Parathyroid adenoma (tissue), 2 donors: ENCODE results near the gene A2M.

Source experiments
- H2AFZ ChIP-seq: fragments of 300-600 bp; sonication (generic); one replicate; pipeline ENCODE4 v1.7.0; 2017; ENCODE audit warnings: antibody characterized with exemption, mild to moderate bottlenecking
- H3K27ac ChIP-seq: fragments of 300-600 bp; sonication (generic); one replicate; pipeline ENCODE4 v1.7.0; 2017
- H3K27me3 ChIP-seq: fragments of 300-600 bp; sonication (generic); one replicate; pipeline ENCODE4 v1.7.0; 2017; ENCODE audit warnings: low read length; ENCODE audit not compliant: control insufficient read depth, insufficient read depth
- H3K36me3 ChIP-seq: fragments of 300-600 bp; sonication (generic); one replicate; pipeline ENCODE4 v1.7.0; 2017; ENCODE audit warnings: low read length; ENCODE audit not compliant: control insufficient read depth, insufficient read depth
- H3K4me1 ChIP-seq: fragments of 300-600 bp; sonication (generic); one replicate; pipeline ENCODE4 v1.7.0; 2017; ENCODE audit warnings: control low read depth
- H3K4me2 ChIP-seq: fragments of 300-600 bp; sonication (generic); one replicate; pipeline ENCODE4 v1.7.0; 2017; ENCODE audit warnings: low read length
- H3K4me3 ChIP-seq: fragments of 300-600 bp; sonication (generic); one replicate; pipeline ENCODE4 v1.7.0; 2017; ENCODE audit warnings: low read depth, low read length
- H3K79me2 ChIP-seq: fragments of 300-600 bp; sonication (generic); one replicate; pipeline ENCODE4 v1.7.0; 2017; ENCODE audit warnings: control low read depth
- H3K9ac ChIP-seq: fragments of 300-600 bp; sonication (generic); one replicate; pipeline ENCODE4 v1.7.0; 2017; ENCODE audit warnings: mild to moderate bottlenecking
- H3K9me3 ChIP-seq: fragments of 300-600 bp; sonication (generic); one replicate; pipeline ENCODE4 v1.7.0; 2017; ENCODE audit warnings: low read length; ENCODE audit not compliant: control insufficient read depth
- TF ChIP-seq, protein P1 (sequence below): fragments of 300-600 bp; sonication (generic); IDR thresholded peaks from one replicate; pipeline ENCODE4 v1.7.0; 2017; ENCODE audit warnings: antibody characterized with exemption, mild to moderate bottlenecking
- donor health status: primary hyperparathyroidism.

Gene A2M

DNA sequence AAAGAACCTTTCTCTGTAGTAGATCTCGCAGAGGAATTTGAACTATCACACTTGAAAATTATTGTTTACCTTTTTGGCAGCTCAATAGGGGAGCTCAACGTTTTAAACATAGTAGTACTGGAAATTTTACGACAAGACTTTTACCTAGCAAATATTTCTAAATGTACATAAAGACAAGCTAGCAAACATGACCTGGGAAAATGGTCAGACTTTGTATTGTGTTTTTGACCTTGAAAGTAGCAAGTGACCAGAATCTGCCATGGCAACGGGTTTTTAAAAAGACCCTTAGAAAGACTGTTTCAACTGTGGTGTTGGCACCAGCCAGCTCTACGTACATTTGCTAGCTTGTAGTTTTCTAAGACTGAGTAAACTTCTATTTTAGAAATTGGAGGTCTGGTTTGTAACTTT lies 20.2 kb upstream of the A2M start:
- TF ChIP-seq, protein P1, sequence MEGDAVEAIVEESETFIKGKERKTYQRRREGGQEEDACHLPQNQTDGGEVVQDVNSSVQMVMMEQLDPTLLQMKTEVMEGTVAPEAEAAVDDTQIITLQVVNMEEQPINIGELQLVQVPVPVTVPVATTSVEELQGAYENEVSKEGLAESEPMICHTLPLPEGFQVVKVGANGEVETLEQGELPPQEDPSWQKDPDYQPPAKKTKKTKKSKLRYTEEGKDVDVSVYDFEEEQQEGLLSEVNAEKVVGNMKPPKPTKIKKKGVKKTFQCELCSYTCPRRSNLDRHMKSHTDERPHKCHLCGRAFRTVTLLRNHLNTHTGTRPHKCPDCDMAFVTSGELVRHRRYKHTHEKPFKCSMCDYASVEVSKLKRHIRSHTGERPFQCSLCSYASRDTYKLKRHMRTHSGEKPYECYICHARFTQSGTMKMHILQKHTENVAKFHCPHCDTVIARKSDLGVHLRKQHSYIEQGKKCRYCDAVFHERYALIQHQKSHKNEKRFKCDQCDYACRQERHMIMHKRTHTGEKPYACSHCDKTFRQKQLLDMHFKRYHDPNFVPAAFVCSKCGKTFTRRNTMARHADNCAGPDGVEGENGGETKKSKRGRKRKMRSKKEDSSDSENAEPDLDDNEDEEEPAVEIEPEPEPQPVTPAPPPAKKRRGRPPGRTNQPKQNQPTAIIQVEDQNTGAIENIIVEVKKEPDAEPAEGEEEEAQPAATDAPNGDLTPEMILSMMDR = no peak
- no peaks in the 10 kb centered on the region for H3K27me3 ChIP-seq
- no peaks in the 10 kb centered on the region for H3K36me3 ChIP-seq
- no peak overlapping the region for H3K4me3 ChIP-seq
- H3K79me2 ChIP-seq = no peaks in the 10 kb centered on the region
- H3K27ac ChIP-seq = no peak overlapping the region
- H3K9ac ChIP-seq = no peak overlapping the region
- H3K4me2 ChIP-seq = no peak overlapping the region
- no peaks in the 10 kb centered on the region for H3K4me1 ChIP-seq
- no peak overlapping the region for H2AFZ ChIP-seq
- no peaks in the 10 kb centered on the region for H3K9me3 ChIP-seq

DNA sequence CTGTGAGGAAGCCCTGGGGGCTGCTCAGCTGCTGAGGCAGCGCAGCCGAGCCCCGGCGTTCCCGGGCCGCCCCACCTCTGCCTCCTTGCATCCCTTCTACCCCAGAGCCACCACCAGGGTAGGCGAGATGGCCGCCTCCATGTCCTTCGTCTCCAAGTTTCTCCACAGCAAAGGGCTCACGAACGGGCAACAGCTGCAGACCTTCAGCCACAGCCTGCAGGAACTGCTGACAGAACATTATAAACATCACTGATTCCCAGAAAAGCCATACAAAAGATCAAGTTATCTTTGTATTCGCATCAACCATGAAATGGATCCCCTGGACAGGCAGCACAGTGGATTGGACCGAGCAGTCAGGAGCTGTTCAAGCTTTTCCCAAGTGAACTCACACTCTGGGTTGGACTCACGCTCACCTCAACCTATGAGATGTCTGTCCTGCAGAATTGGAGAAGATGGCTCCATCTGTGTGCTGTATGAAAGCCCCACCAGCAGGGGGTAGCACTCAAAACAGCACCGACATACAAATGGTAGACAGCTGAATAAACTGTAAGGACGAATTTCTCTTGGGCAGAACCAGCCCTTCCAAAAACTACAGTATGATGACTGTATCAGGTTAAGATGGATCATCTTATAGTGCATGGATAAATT lies 19.4 kb upstream of the A2M start:
- Histone ChIP-seq H3K36me3 (no peaks in the 10 kb centered on the region), H3K27me3 (no peaks in the 10 kb centered on the region), H3K27ac (no peak overlapping the region), H2AFZ (no peak overlapping the region), H3K4me2 (no peak overlapping the region), H3K9ac (no peak overlapping the region), H3K79me2 (no peaks in the 10 kb centered on the region), H3K4me3 (no peak overlapping the region), H3K4me1 (no peaks in the 10 kb centered on the region), H3K9me3 (no peaks in the 10 kb centered on the region)
- TF ChIP-seq, protein P1 = no peak

DNA sequence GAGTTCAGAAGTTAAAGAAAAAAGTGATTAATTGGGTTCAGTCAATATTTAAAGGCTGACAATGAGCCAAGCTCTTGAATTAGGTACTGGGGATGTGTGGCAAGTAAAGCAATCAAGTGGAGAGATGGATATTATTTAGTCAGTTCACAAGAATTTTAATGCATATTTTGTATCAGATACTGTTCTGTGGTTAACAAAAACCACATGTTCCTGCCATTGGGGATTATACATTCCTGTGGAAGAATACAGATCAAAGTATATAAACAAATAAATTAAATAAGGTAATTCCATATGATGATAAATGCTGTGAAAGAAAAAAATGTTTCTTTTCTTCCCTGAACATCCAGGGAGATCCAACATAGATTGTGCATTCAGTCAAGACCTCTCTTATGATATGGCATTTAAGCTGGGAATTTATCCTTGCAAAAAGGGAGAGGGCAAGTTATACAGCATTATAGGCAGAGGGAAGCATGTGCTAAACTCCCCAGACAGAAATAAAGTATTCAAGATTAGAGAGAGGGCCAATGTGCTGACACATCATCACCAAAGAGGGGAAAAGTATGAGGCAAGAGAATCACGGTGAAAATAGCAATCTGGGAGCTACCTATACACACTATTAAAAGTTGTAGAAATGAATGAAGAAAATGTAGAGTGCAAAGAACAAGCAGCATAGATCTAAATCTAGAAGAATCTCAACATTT lies 17.6 kb upstream of the A2M start:
- Histone ChIP-seq H3K9me3 (no peaks in the 10 kb centered on the region), H3K79me2 (no peaks in the 10 kb centered on the region), H3K27me3 (no peaks in the 10 kb centered on the region), H3K4me3 (no peak overlapping the region), H3K4me1 (no peaks in the 10 kb centered on the region), H3K4me2 (no peak overlapping the region), H2AFZ (no peak overlapping the region), H3K36me3 (no peaks in the 10 kb centered on the region), H3K27ac (no peak overlapping the region), H3K9ac (no peak overlapping the region)
- TF ChIP-seq, protein P1 = no peak

DNA sequence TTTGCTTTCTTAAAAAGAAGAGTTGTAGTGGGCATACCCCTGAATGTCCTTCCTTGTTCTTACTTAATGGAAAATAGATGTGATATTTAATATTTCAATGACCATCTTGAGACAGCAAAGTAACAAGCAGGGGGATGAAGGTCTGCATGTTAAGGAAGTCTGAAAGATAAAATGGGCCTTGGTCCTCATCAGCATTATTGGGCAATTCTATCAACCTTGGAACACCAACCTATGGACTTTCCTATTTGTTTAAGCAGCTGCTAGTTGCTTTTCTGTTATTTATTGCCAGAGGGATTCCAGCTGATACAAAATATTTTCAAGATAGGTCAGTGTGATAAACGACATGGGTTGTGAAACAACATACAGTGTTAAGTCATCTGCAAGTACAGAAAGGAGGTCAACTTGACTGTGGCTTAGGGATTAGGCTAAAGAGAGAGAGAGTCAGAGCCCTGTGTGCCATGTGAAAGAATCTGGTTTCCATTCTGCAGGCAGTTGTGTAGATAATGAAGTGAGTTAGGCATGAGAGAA lies 16.4 kb upstream of the A2M start:
- Histone ChIP-seq H3K36me3 (no peaks in the 10 kb centered on the region), H3K9ac (no peak overlapping the region), H3K4me3 (no peak overlapping the region), H2AFZ (no peak overlapping the region), H3K27me3 (no peaks in the 10 kb centered on the region), H3K79me2 (no peaks in the 10 kb centered on the region), H3K4me2 (no peak overlapping the region), H3K4me1 (no peaks in the 10 kb centered on the region), H3K27ac (no peak overlapping the region), H3K9me3 (no peaks in the 10 kb centered on the region)
- TF ChIP-seq, protein P1 = no peak
